SK-N-SH (cell line): ENCODE measurements around the gene ARFGEF2. TPM values are rescaled to one million over a fixed set of nuclear protein-coding genes. Genes with fewer than 3 reads are reported as not detected.

Source experiments
- CTCF ChIA-PET: fragments of 300-600, 350-600 bp; formaldehyde crosslinking; extraction: SDS; loops from one replicate; lab custom pipeline; 2021; lab: Yijun Ruan, JAX
- POLR2A ChIA-PET: fragments of 350-600 bp; sonication (Branson Sonifier 250); formaldehyde crosslinking; extraction: SDS; loops from one replicate; lab custom pipeline; 2020; ENCODE audit warnings: antibody characterized with exemption, inconsistent platforms; lab: Yijun Ruan, JAX
- DNase-seq: peaks from one replicate; pipeline ENCODE4 v3.0.0; 2012
- H2AFZ ChIP-seq: fragments of 200-600 bp; sonication (generic); 2 replicates; pipeline ENCODE4 v1.8.1; 2016; ENCODE audit warnings: antibody characterized with exemption, mild to moderate bottlenecking, low read depth
- H3F3A ChIP-seq: fragments of 200-600 bp; sonication (generic); replicated peaks from 2 replicates; pipeline ENCODE3; 2016; ENCODE audit warnings: antibody characterized with exemption, mild to moderate bottlenecking; ENCODE audit not compliant: insufficient read depth
- H3K27ac ChIP-seq, 2 experiments: fragments of 200-500 bp in 1 of 2; fragments of 200-600 bp in 1 of 2; sonication (Bioruptor generic) in 1 of 2; sonication (generic), shearing (Covaris generic) in 1 of 2; 2 replicates each; pipeline versions ENCODE4 v1.5.1 to v1.6.1; 2014 to 2016; ENCODE audit warnings: low read depth in 2 of 2, inconsistent platforms in 1 of 2, low read length in 1 of 2, mild to moderate bottlenecking in 1 of 2, mixed read lengths in 1 of 2
- H3K27me3 ChIP-seq: fragments of 200-600 bp; sonication (generic), shearing (Covaris generic); 2 replicates; pipeline ENCODE4 v1.6.1; 2016; ENCODE audit warnings: mixed run types; ENCODE audit not compliant: insufficient read depth
- H3K36me3 ChIP-seq, 2 experiments: fragments of 200-500 bp in 1 of 2; fragments of 200-600 bp in 1 of 2; sonication (Bioruptor generic) in 1 of 2; sonication (generic) in 1 of 2; replicated peaks in 1 of 2; 2 replicates each; pipeline versions ENCODE3 to v1.5.1; 2014 to 2016; ENCODE audit warnings: low read length in 1 of 2, mild to moderate bottlenecking in 1 of 2; ENCODE audit not compliant: insufficient read depth in 2 of 2, control insufficient read depth in 1 of 2
- H3K4me1 ChIP-seq, 2 experiments: fragments of 200-500 bp in 1 of 2; fragments of 200-600 bp in 1 of 2; sonication (Bioruptor generic) in 1 of 2; sonication (generic), shearing (Covaris generic) in 1 of 2; 2 replicates each; pipeline versions ENCODE4 v1.5.1 to v1.6.1; 2014 to 2016; ENCODE audit warnings: low read depth in 1 of 2, low read length in 1 of 2, mixed run types in 1 of 2; ENCODE audit not compliant: insufficient read depth in 2 of 2, control insufficient read depth in 1 of 2
- H3K4me2 ChIP-seq: fragments of 200-600 bp; sonication (generic), shearing (Covaris generic); 2 replicates; pipeline ENCODE4 v1.6.1; 2017; ENCODE audit warnings: mixed run types
- H3K4me3 ChIP-seq, 2 experiments: fragments of 200-500 bp in 1 of 2; fragments of 200-600 bp in 1 of 2; sonication (Bioruptor generic) in 1 of 2; sonication (generic), shearing (Covaris generic) in 1 of 2; 2 replicates each; pipeline versions ENCODE4 v1.5.1 to v1.8.1; 2014 to 2016; ENCODE audit warnings: low read depth in 2 of 2, inconsistent platforms in 1 of 2, low read length in 1 of 2, mild to moderate bottlenecking in 1 of 2, mixed read lengths in 1 of 2, moderate library complexity in 1 of 2
- H3K79me2 ChIP-seq: fragments of 200-600 bp; sonication (generic); 2 replicates; pipeline ENCODE4 v1.8.1; 2017; ENCODE audit warnings: mild to moderate bottlenecking; ENCODE audit not compliant: insufficient read depth
- H3K9ac ChIP-seq: fragments of 200-600 bp; sonication (generic); 2 replicates; pipeline ENCODE4 v1.6.1; 2017; ENCODE audit warnings: mixed run types
- H3K9me2 ChIP-seq: fragments of 200-600 bp; sonication (generic); 2 replicates; pipeline ENCODE4 v1.6.1; 2017; ENCODE audit warnings: mixed run types
- H3K9me3 ChIP-seq: fragments of 200-600 bp; sonication (generic); 2 replicates; pipeline ENCODE4 v1.6.1; 2017; ENCODE audit warnings: mixed run types, mild to moderate bottlenecking, moderate library complexity
- H4K20me1 ChIP-seq: fragments of 200-600 bp; sonication (generic); 2 replicates; pipeline ENCODE4 v1.6.1; 2017; ENCODE audit warnings: mild to moderate bottlenecking, mixed run types; ENCODE audit not compliant: insufficient read depth
- CHD2 ChIP-seq: fragments of 150-350 bp; IDR thresholded peaks from 2 replicates; pipeline ENCODE4 v1.6.1; 2018; ENCODE audit warnings: low read length; ENCODE audit not compliant: partially characterized antibody
- FOSL2 ChIP-seq: IDR thresholded peaks from 2 replicates; pipeline ENCODE4 v1.4.0; 2012; ENCODE audit warnings: low read depth, mild to moderate bottlenecking, moderate library complexity, borderline replicate concordance
- FOXM1 ChIP-seq: IDR thresholded peaks from 2 replicates; pipeline ENCODE4 v1.4.0; 2012; ENCODE audit warnings: low read depth, mild to moderate bottlenecking
- GABPA ChIP-seq: IDR thresholded peaks from 2 replicates; pipeline ENCODE4 v1.4.0; 2012; ENCODE audit warnings: low read depth, mild to moderate bottlenecking
- MEF2A ChIP-seq: IDR thresholded peaks from 2 replicates; pipeline ENCODE4 v1.4.0; 2012; ENCODE audit warnings: low read depth, borderline replicate concordance
- MXI1 ChIP-seq: IDR thresholded peaks from 2 replicates; pipeline ENCODE4 v1.6.1; 2012; ENCODE audit warnings: mild to moderate bottlenecking, low read depth, low read length, improper control_type of control experiment
- NFIC ChIP-seq: IDR thresholded peaks from 2 replicates; pipeline ENCODE4 v1.4.0; 2012; ENCODE audit warnings: borderline replicate concordance
- PBX3 ChIP-seq: IDR thresholded peaks from 2 replicates; pipeline ENCODE4; 2012
- RAD21 ChIP-seq: IDR thresholded peaks from 2 replicates; pipeline ENCODE4 v1.6.1; 2012; ENCODE audit warnings: mild to moderate bottlenecking, low read length
- SMC3 ChIP-seq: IDR thresholded peaks from 2 replicates; pipeline ENCODE4 v1.6.1; 2012; ENCODE audit warnings: low read depth, low read length, improper control_type of control experiment
- TEAD4 ChIP-seq: IDR thresholded peaks from 2 replicates; pipeline ENCODE4 v1.4.0; 2012; ENCODE audit warnings: mild to moderate bottlenecking, borderline replicate concordance; ENCODE audit not compliant: insufficient read depth
- USF1 ChIP-seq: IDR thresholded peaks from 2 replicates; pipeline ENCODE4 v1.4.0; 2012; ENCODE audit warnings: low read depth, borderline replicate concordance
- ZBTB33 ChIP-seq: IDR thresholded peaks from 2 replicates; pipeline ENCODE4 v1.4.0; 2012; ENCODE audit warnings: low read depth, borderline replicate concordance
- WGBS: methylation state at CpG from one replicate; pipeline ENCODE4 v1.1.6; 2017; ENCODE audit warnings: low lambda C conversion rate; 5-methylcytosine and 5-hydroxymethylcytosine counted together
- polyA plus RNA-seq, 3 experiments: library from polyadenylated mRNA; depleted of rRNA; stranded (reverse); fragments of >200 nt; gene quantifications; 2 replicates each; pipeline ENCODE4 v1.2.3, GENCODE V29; 2012
- TF ChIP-seq, protein P1 (sequence below): IDR thresholded peaks from 2 replicates; pipeline ENCODE4 v1.6.1; 2012; ENCODE audit warnings: mild to moderate bottlenecking, low read depth, low read length, moderate library complexity
- TF ChIP-seq, protein P2 (sequence below): fragments of 150-350 bp; IDR thresholded peaks from 2 replicates; pipeline ENCODE4 v1.6.1; 2016; ENCODE audit warnings: mild to moderate bottlenecking, low read depth, low read length

ARFGEF2 gene
- polyA plus RNA-seq, 1 of the 3 experiments (the other 2 are of a cell fraction) = 6.1 TPM

GRCh38 chr20:48924756-48925109, 3.2 kb downstream of the ARFGEF2 start:
- H3K4me1 ChIP-seq = peaks cover 10 to 17% of the 10 kb centered on the region in 2 experiments; a peak in 3 of 4 replicates
- 90% methylated on average over 3 of the region's 3 CpGs for WGBS
- no peaks in the 10 kb centered on the region for H3K27me3 ChIP-seq
- H3F3A ChIP-seq = peaks cover 17% of the 10 kb centered on the region
- no peaks in the 10 kb centered on the region for H3K9me3 ChIP-seq
- H3K36me3 ChIP-seq = peaks cover 0 to 5% of the 10 kb centered on the region in 2 experiments
- CTCF ChIA-PET = no interaction called here
- no peak overlapping the region for H3K9ac ChIP-seq
- H3K79me2 ChIP-seq = peaks cover 81% of the 10 kb centered on the region
- no peak for TF ChIP-seq RAD21
- TF ChIP-seq MEF2A = no peak
- no peak for TF ChIP-seq SMC3
- TF ChIP-seq USF1 = no peak
- TF ChIP-seq ZBTB33 = no peak
- TF ChIP-seq PBX3 = no peak
- TF ChIP-seq MXI1 = no peak
- TF ChIP-seq, protein P1, sequence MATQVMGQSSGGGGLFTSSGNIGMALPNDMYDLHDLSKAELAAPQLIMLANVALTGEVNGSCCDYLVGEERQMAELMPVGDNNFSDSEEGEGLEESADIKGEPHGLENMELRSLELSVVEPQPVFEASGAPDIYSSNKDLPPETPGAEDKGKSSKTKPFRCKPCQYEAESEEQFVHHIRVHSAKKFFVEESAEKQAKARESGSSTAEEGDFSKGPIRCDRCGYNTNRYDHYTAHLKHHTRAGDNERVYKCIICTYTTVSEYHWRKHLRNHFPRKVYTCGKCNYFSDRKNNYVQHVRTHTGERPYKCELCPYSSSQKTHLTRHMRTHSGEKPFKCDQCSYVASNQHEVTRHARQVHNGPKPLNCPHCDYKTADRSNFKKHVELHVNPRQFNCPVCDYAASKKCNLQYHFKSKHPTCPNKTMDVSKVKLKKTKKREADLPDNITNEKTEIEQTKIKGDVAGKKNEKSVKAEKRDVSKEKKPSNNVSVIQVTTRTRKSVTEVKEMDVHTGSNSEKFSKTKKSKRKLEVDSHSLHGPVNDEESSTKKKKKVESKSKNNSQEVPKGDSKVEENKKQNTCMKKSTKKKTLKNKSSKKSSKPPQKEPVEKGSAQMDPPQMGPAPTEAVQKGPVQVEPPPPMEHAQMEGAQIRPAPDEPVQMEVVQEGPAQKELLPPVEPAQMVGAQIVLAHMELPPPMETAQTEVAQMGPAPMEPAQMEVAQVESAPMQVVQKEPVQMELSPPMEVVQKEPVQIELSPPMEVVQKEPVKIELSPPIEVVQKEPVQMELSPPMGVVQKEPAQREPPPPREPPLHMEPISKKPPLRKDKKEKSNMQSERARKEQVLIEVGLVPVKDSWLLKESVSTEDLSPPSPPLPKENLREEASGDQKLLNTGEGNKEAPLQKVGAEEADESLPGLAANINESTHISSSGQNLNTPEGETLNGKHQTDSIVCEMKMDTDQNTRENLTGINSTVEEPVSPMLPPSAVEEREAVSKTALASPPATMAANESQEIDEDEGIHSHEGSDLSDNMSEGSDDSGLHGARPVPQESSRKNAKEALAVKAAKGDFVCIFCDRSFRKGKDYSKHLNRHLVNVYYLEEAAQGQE = no peak
- TF ChIP-seq NFIC = no peak
- no peak for TF ChIP-seq FOSL2
- TF ChIP-seq GABPA = no peak
- TF ChIP-seq TEAD4 = no peak
- TF ChIP-seq CHD2 = no peak
- TF ChIP-seq FOXM1 = no peak
- TF ChIP-seq, protein P2, sequence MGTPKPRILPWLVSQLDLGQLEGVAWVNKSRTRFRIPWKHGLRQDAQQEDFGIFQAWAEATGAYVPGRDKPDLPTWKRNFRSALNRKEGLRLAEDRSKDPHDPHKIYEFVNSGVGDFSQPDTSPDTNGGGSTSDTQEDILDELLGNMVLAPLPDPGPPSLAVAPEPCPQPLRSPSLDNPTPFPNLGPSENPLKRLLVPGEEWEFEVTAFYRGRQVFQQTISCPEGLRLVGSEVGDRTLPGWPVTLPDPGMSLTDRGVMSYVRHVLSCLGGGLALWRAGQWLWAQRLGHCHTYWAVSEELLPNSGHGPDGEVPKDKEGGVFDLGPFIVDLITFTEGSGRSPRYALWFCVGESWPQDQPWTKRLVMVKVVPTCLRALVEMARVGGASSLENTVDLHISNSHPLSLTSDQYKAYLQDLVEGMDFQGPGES = no peak
- H3K4me2 ChIP-seq = no peak overlapping the region
- DNase-seq = no peak
- H3K4me3 ChIP-seq = no peak overlapping the region
- peaks cover 44% of the 10 kb centered on the region for H4K20me1 ChIP-seq
- POLR2A ChIA-PET = no interaction called here
- H3K27ac ChIP-seq = no peak overlapping the region
- H3K9me2 ChIP-seq = no peaks in the 10 kb centered on the region
- H2AFZ ChIP-seq = no peak overlapping the region
